Colonic mucosa (tissue), 4 donors: ENCODE results near the gene PPP3CA. TPM values are rescaled to one million over a fixed set of nuclear protein-coding genes. Genes with fewer than 3 reads are reported as not detected.
A peak's percentile ranks its signal among the peaks of the same experiment; 100 is the strongest.

Source experiments
- DNase-seq: peaks from one replicate; pipeline ENCODE4 v3.0.0-alpha.2; 2020
- H3K27ac ChIP-seq: fragments of 200-600 bp; one replicate; pipeline ENCODE4 v1.8.0; 2021
- H3K27me3 ChIP-seq: fragments of 200-600 bp; one replicate; pipeline ENCODE4 v1.8.0; 2021
- H3K36me3 ChIP-seq: fragments of 200-600 bp; one replicate; pipeline ENCODE4 v1.8.0; 2021
- H3K4me1 ChIP-seq: fragments of 200-600 bp; one replicate; pipeline ENCODE4 v1.8.0; 2021; ENCODE audit warnings: mild to moderate bottlenecking
- H3K4me3 ChIP-seq: fragments of 200-600 bp; one replicate; pipeline ENCODE4 v1.8.0; 2021
- H3K9ac ChIP-seq, 2 donors: one replicate each; pipeline ENCODE4 v1.7.0; 2013; ENCODE audit warnings: control low read depth in 2 of 2, low read depth in 2 of 2, low read length in 2 of 2
- H3K9me3 ChIP-seq: fragments of 200-600 bp; one replicate; pipeline ENCODE4 v1.8.0; 2021
- intact Hi-C: fragments of 100-400 bp; cut with DNase I; formaldehyde crosslinking; loops from one replicate; pipeline ENCODE4 v1.14.1; 2022
- total RNA-seq, 2 donors: library from RNA; stranded (reverse); fragmentation: NEBNext Ultra II Directional in 1 of 2; extraction: Animal tissue kit (Norgen Biotek cat#: 25700) in 1 of 2; gene quantifications; one replicate each; pipeline ENCODE4 v1.2.1, GENCODE V29; 2021
- TF ChIP-seq, protein P1 (sequence below): fragments of 200-600 bp; IDR thresholded peaks from one replicate; pipeline ENCODE4 v1.8.0; 2022; ENCODE audit warnings: antibody characterized with exemption, mild to moderate bottlenecking
- donor health status: healthy.
- donor health status: DM: no; HTN: no; CAD: no.
- donor health status: DM: no; HTN: no; CAD: no.

Gene PPP3CA
- total RNA-seq, 2 donors from 2014 or later, result 34.5 to 43.9 TPM

DNA sequence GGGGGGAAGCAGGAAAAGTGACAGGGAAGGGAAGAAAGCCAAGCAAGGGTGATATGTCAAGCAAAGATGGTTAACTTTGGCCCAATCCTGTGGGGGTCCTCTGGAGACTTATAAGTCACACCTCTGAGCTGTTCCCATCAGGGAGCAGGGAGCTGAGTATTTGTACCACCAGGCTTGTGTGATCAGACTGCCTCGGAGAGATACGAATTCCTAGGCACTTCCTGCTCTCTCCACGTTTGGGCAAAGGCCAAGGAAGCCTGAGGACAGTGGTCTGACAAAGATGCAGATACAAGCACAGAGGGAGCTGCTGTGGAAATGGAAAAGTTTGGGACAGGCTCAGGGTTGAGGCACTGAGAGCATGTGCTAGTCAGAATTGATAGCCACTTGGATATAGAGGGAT lies 10.4 kb upstream of the PPP3CA start:
- intact Hi-C loops, result no loop called here
- no peak for DNase-seq

GRCh38 chr4:101356928-101357327 lies 9.6 kb upstream of the PPP3CA start:
- Histone ChIP-seq H3K9ac (no peak overlapping the region), H3K27ac (no peak overlapping the region), H3K36me3 (no peaks in the 10 kb centered on the region), H3K4me1 (no peaks in the 10 kb centered on the region), H3K9me3 (no peaks in the 10 kb centered on the region), H3K27me3 (no peaks in the 10 kb centered on the region), H3K4me3 (no peak overlapping the region)
- TF ChIP-seq, protein P1, sequence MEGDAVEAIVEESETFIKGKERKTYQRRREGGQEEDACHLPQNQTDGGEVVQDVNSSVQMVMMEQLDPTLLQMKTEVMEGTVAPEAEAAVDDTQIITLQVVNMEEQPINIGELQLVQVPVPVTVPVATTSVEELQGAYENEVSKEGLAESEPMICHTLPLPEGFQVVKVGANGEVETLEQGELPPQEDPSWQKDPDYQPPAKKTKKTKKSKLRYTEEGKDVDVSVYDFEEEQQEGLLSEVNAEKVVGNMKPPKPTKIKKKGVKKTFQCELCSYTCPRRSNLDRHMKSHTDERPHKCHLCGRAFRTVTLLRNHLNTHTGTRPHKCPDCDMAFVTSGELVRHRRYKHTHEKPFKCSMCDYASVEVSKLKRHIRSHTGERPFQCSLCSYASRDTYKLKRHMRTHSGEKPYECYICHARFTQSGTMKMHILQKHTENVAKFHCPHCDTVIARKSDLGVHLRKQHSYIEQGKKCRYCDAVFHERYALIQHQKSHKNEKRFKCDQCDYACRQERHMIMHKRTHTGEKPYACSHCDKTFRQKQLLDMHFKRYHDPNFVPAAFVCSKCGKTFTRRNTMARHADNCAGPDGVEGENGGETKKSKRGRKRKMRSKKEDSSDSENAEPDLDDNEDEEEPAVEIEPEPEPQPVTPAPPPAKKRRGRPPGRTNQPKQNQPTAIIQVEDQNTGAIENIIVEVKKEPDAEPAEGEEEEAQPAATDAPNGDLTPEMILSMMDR, result no peak
- DNase-seq, result no peak
- intact Hi-C loops, result no loop called here

More for the DNA sequence above, 10.4 kb upstream of the PPP3CA start:
- TF ChIP-seq, protein P1, result no peak
- H3K9ac ChIP-seq, result no peak overlapping the region
- no peak overlapping the region for H3K4me3 ChIP-seq
- no peaks in the 10 kb centered on the region for H3K27me3 ChIP-seq
- H3K4me1 ChIP-seq, result no peaks in the 10 kb centered on the region
- no peak overlapping the region for H3K27ac ChIP-seq
- H3K9me3 ChIP-seq, result no peaks in the 10 kb centered on the region
- H3K36me3 ChIP-seq, result no peaks in the 10 kb centered on the region

DNA sequence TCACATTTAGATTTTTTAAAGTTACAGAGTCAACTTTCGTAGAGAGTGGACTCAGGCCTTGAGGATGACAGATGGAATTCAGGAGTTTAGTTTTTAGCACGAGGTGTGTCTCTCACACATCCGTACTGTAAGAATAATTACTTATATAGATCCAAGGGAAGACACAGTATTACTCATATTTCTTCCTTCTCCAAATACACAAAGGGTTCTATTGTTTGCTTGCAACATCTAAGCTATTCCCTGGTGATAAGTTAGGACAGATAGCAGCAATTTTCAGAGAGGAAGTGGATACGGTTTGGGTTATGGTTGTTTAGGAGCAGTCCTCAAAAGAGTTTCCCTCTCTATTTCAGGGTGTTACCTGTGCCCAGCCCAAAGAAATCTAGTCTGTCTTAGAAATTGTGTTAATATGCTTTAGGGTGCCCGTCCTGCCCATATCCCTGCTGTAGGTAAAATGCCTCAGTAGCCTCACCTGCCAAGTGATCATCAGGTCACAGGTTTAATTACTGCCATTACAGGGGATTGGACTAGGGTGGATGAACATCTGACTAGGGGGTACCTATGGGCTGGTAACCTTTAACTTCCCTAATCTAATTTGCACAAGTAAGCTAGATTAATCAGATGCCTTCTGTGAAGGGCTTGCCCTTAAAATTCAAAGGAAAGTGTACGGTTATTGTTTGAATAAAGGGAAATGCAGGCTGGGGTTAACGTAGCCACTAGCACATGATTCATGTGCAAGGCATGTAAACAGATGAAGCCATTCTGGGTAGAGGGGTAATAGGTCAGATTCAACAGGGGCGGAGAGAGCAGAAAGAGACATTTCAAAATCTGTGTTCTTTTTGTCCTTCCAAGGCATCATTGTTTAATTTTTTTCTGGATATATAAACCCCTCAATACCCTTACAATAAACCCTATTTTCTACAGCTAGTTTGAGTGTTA lies 8.7 kb upstream of the PPP3CA start:
- H3K4me3 ChIP-seq, result no peak overlapping the region
- intact Hi-C loops, result no loop called here
- H3K4me1 ChIP-seq, result no peaks in the 10 kb centered on the region
- TF ChIP-seq, protein P1, result no peak
- H3K9ac ChIP-seq, result no peak overlapping the region
- H3K9me3 ChIP-seq, result no peaks in the 10 kb centered on the region
- H3K27ac ChIP-seq, result no peak overlapping the region
- H3K27me3 ChIP-seq, result no peaks in the 10 kb centered on the region
- H3K36me3 ChIP-seq, result no peaks in the 10 kb centered on the region
- DNase-seq, result no peak

- DNase-seq, result no peak
- no peaks in the 10 kb centered on the region for H3K9me3 ChIP-seq
- TF ChIP-seq, protein P1, result no peak
- no peaks in the 10 kb centered on the region for H3K36me3 ChIP-seq
- H3K27me3 ChIP-seq, result no peaks in the 10 kb centered on the region
- no peaks in the 10 kb centered on the region for H3K4me1 ChIP-seq
- no peak overlapping the region for H3K9ac ChIP-seq
- no peak overlapping the region for H3K4me3 ChIP-seq
- no peak overlapping the region for H3K27ac ChIP-seq
- intact Hi-C loops, result no loop called here
Observed at GRCh38 chr4:101355246-101355645, 7.9 kb upstream of the PPP3CA start.

- Histone ChIP-seq H3K9ac (peak overlapping the region in 1 of 2 donors; percentile 4), H3K36me3 (no peaks in the 10 kb centered on the region), H3K4me3 (no peak overlapping the region), H3K4me1 (peaks cover 4% of the 10 kb centered on the region), H3K27ac (no peak overlapping the region), H3K9me3 (no peaks in the 10 kb centered on the region), H3K27me3 (no peaks in the 10 kb centered on the region)
- TF ChIP-seq, protein P1, result no peak
- intact Hi-C loops, result loop anchor here (10.0 kb wide), 1 partner anchor 165 kb away; no protein-coding TSS in a partner anchor
- peak; percentile 22 for DNase-seq
Observed at GRCh38 chr4:101349801-101350064, 2.4 kb upstream of the PPP3CA start.
